A549 (cell line): ENCODE data around the gene CTIF. TPM values are rescaled to one million over a fixed set of nuclear protein-coding genes. Genes with fewer than 3 reads are reported as not detected.

Source experiments
- ATAC-seq, 2 experiments: fragments of 200-7000 bp in 1 of 2; fragments of >200 bp in 1 of 2; cut with Nextera tagmentation in 1 of 2; cut with Tn5 transposase in 1 of 2; 3 replicates each; pipeline versions ENCODE4 v1.8.0 to v1.9.1; 2018 to 2020; ENCODE audit warnings: mild to moderate bottlenecking in 1 of 2, moderate library complexity in 1 of 2
- CTCF ChIA-PET: fragments of 300-600 bp; sonication (Branson Sonifier 250); formaldehyde crosslinking; extraction: SDS; loops from one replicate; lab custom pipeline; 2021; ENCODE audit warnings: antibody characterized with exemption, inconsistent platforms; lab: Yijun Ruan, JAX
- POLR2A ChIA-PET: fragments of 350-600 bp; formaldehyde crosslinking; extraction: SDS; loops from one replicate; lab custom pipeline; 2021; ENCODE audit warnings: antibody characterized with exemption, inconsistent platforms; lab: Yijun Ruan, JAX
- DNase-seq, 2 experiments: peaks; one replicate each; pipeline versions ENCODE4 v3.0.0 to v3.0.0-alpha.2; 2011 to 2016; ENCODE audit warnings: low read depth in 1 of 2, low spot score in 1 of 2
- FAIRE-seq: peaks from 2 replicates; lab custom pipeline; 2011; peaks lifted over from hg19 to GRCh38; lab: Jason Lieb, UNC
- H3K27ac ChIP-seq, 2 experiments: fragments of >200 bp; sonication (Bioruptor Twin); formaldehyde crosslinking; 3 replicates each; pipeline ENCODE4 v1.5.1; 2016 to 2017
- H3K4me1 ChIP-seq: fragments of >200 bp; sonication (Bioruptor Twin); formaldehyde crosslinking; 3 replicates; pipeline ENCODE4 v1.6.1; 2016
- H3K4me2 ChIP-seq: fragments of >200 bp; sonication (Bioruptor Twin); formaldehyde crosslinking; 3 replicates; pipeline ENCODE4 v1.6.1; 2016
- H3K4me3 ChIP-seq: fragments of >200 bp; sonication (Bioruptor Twin); formaldehyde crosslinking; 3 replicates; pipeline ENCODE4 v1.5.1; 2016
- H3K9me3 ChIP-seq: fragments of >200 bp; sonication (Bioruptor Twin); formaldehyde crosslinking; 3 replicates; pipeline ENCODE4 v1.6.1; 2016
- CHD4 ChIP-seq: fragments of 200-600 bp; sonication (generic); IDR thresholded peaks from 2 replicates; pipeline ENCODE4 v1.6.1; 2016; ENCODE audit warnings: antibody characterized with exemption, mild to moderate bottlenecking, borderline replicate concordance
- CTCF ChIP-seq: fragments of >200 bp; sonication (Bioruptor Twin); formaldehyde crosslinking; IDR thresholded peaks from 3 replicates; pipeline ENCODE4 v1.5.1; 2016
- E2F6 ChIP-seq: IDR thresholded peaks from 2 replicates; pipeline ENCODE4 v1.6.1; 2012; ENCODE audit warnings: low read depth, borderline replicate concordance
- GATA3 ChIP-seq: IDR thresholded peaks from 2 replicates; pipeline ENCODE4 v1.6.1; 2012; ENCODE audit warnings: borderline replicate concordance
- HDAC2 ChIP-seq: fragments of 200-600 bp; sonication (generic); IDR thresholded peaks from 2 replicates; pipeline ENCODE4 v1.6.1; 2016
- HES2 ChIP-seq: fragments of >200 bp; sonication (Bioruptor Twin); formaldehyde crosslinking; IDR thresholded peaks from 2 replicates; pipeline ENCODE4 v1.6.1; 2016
- HEYL ChIP-seq: fragments of 250-450 bp; sonication (Bioruptor Pico); IDR thresholded peaks from 2 replicates; pipeline ENCODE4 v1.8.0; 2021; ENCODE audit warnings: mild to moderate bottlenecking, moderate library complexity
- HMGXB4 ChIP-seq: fragments of 250-450 bp; sonication (Bioruptor Pico); IDR thresholded peaks from 2 replicates; pipeline ENCODE4 v1.5.0; 2021; ENCODE audit warnings: mild to moderate bottlenecking, moderate library complexity, borderline replicate concordance
- HOXA7 ChIP-seq: fragments of 250-450 bp; sonication (Bioruptor Pico); IDR thresholded peaks from 2 replicates; pipeline ENCODE4 v1.5.0; 2020; ENCODE audit warnings: mild to moderate bottlenecking, moderate library complexity
- HOXB5 ChIP-seq: fragments of 250-450 bp; sonication (Bioruptor Pico); IDR thresholded peaks from 2 replicates; pipeline ENCODE4 v1.5.0; 2020; ENCODE audit warnings: mild to moderate bottlenecking, moderate library complexity
- JUN ChIP-seq, 2 experiments: fragments of >200 bp; sonication (Bioruptor Twin); formaldehyde crosslinking; IDR thresholded peaks; 2 replicates in 1 of 2; 3 replicates in 1 of 2; pipeline ENCODE4 v1.6.1; 2016 to 2017
- KDM5A ChIP-seq: fragments of 200-600 bp; sonication (generic); IDR thresholded peaks from 2 replicates; pipeline ENCODE4 v1.6.1; 2016; ENCODE audit warnings: antibody characterized with exemption, mild to moderate bottlenecking
- MAX ChIP-seq: IDR thresholded peaks from 2 replicates; pipeline ENCODE4 v1.6.1; 2012
- MYC ChIP-seq: IDR thresholded peaks from 2 replicates; pipeline ENCODE4 v1.6.1; 2012; ENCODE audit warnings: mild to moderate bottlenecking, inconsistent platforms, low read length, improper control_type of control experiment, borderline replicate concordance
- NPAS2 ChIP-seq: fragments of 250-450 bp; sonication (Bioruptor Pico); IDR thresholded peaks from 2 replicates; pipeline ENCODE4 v1.8.0; 2022; ENCODE audit warnings: mild to moderate bottlenecking, moderate library complexity, borderline replicate concordance
- NR3C1 ChIP-seq: fragments of >200 bp; sonication (Bioruptor Twin); formaldehyde crosslinking; IDR thresholded peaks from 3 replicates; pipeline ENCODE4 v1.6.1; 2017
- PHF8 ChIP-seq: fragments of 200-600 bp; sonication (generic); IDR thresholded peaks from 2 replicates; pipeline ENCODE4 v1.6.1; 2016; ENCODE audit warnings: low read depth, mild to moderate bottlenecking, antibody characterized with exemption, moderate library complexity, borderline replicate concordance
- RARB ChIP-seq: fragments of 250-450 bp; sonication (Bioruptor Pico); IDR thresholded peaks from 2 replicates; pipeline ENCODE4 v1.8.0; 2021; ENCODE audit warnings: mild to moderate bottlenecking, moderate library complexity
- RCOR1 ChIP-seq: fragments of 150-350 bp; IDR thresholded peaks from 2 replicates; pipeline ENCODE4 v1.6.1; 2014; ENCODE audit warnings: antibody characterized with exemption, low read length, low read depth
- REST ChIP-seq: fragments of 200-600 bp; sonication (generic); IDR thresholded peaks from 2 replicates; pipeline ENCODE4 v1.6.1; 2016; ENCODE audit warnings: antibody characterized with exemption, mild to moderate bottlenecking, moderate library complexity
- SMC3 ChIP-seq: fragments of >200 bp; sonication (Bioruptor Twin); formaldehyde crosslinking; IDR thresholded peaks from 3 replicates; pipeline ENCODE4 v1.6.1; 2018; ENCODE audit warnings: inconsistent platforms
- SREBF2 ChIP-seq: fragments of 450-650 bp; IDR thresholded peaks from 2 replicates; pipeline ENCODE4 v1.6.1; 2014; ENCODE audit warnings: mild to moderate bottlenecking, moderate library complexity
- TP53 ChIP-seq: fragments of 250-450 bp; sonication (Bioruptor Pico); IDR thresholded peaks from 2 replicates; pipeline ENCODE4 v1.5.0; 2021; ENCODE audit warnings: mild to moderate bottlenecking, moderate library complexity
- USF2 ChIP-seq: fragments of 450-650 bp; IDR thresholded peaks from 2 replicates; pipeline ENCODE4 v1.6.1; 2014; ENCODE audit warnings: antibody characterized with exemption
- ZC3H11A ChIP-seq: fragments of 450-650 bp; IDR thresholded peaks from 2 replicates; pipeline ENCODE4 v1.6.1; 2014; ENCODE audit warnings: antibody characterized with exemption, mild to moderate bottlenecking
- ZSCAN20 ChIP-seq: fragments of 250-450 bp; sonication (Bioruptor Pico); IDR thresholded peaks from 2 replicates; pipeline ENCODE4 v1.8.0; 2022; ENCODE audit warnings: mild to moderate bottlenecking, moderate library complexity
- WGBS: methylation state at CpG from one replicate; pipeline ENCODE4 v1.1.6; 2017; ENCODE audit errors: missing lambda C conversion rate; 5-methylcytosine and 5-hydroxymethylcytosine counted together
- polyA plus RNA-seq, 4 experiments: library from polyadenylated mRNA; depleted of rRNA in 3 of 4; stranded (reverse); fragments of >200 nt; fragmentation: RNase III in 1 of 4; extraction: RNeasy Plus Mini Kit Qiagen cat#74134 plus additional on column Dnase treatment in 1 of 4; gene quantifications; 2 replicates in 3 of 4; 3 replicates in 1 of 4; pipeline ENCODE4 v1.2.3, GENCODE V29; 2011 to 2017

Gene CTIF
- polyA plus RNA-seq, 2 of the 4 experiments (the other 2 are of a cell fraction): 17.0 to 24.7 TPM

- FAIRE-seq (no peak), ATAC-seq (no peak), DNase-seq (no peak)
- Histone ChIP-seq H3K4me2 (no peak overlapping the region), H3K4me1 (0 out of 3 replicates have a peak, but pooled peaks cover 6% of the 10 kb centered on the region), H3K4me3 (no peak overlapping the region), H3K9me3 (0 out of 3 replicates have a peak, but pooled peaks cover 4% of the 10 kb centered on the region), H3K27ac (no peak overlapping the region)
- WGBS: 96% methylated on average over 7 of the region's 7 CpGs
- CTCF ChIA-PET: interaction anchor here (0.9 kb wide), 1 partner anchor 10 kb away, joined by 3 read pairs; no protein-coding TSS in a partner anchor
- POLR2A ChIA-PET: no interaction called here
- TF ChIP-seq RCOR1 (no peak), HES2 (no peak), SREBF2 (no peak), RARB (CRISPR knock-in tag) (no peak), CTCF (no peak), HEYL (CRISPR knock-in tag) (no peak), ZSCAN20 (CRISPR knock-in tag) (no peak), REST (no peak), MYC (no peak), HMGXB4 (CRISPR knock-in tag) (no peak), NR3C1 (no peak), JUN (IDR thresholded peaks at IDR 0.05) (no peak), HOXA7 (CRISPR knock-in tag) (no peak), TP53 (CRISPR knock-in tag) (no peak), KDM5A (no peak), PHF8 (no peak), GATA3 (no peak), SMC3 (no peak)
Observed at GRCh38 chr18:48580066-48580465, 41.2 kb downstream of the CTIF start.

GRCh38 chr18:48580782-48581181 is 42.0 kb downstream of the CTIF start:
- ATAC-seq: no peak
- no peak overlapping the region for H3K4me3 ChIP-seq
- 97% methylated on average over 10 of the region's 10 CpGs for WGBS
- no peak for DNase-seq
- H3K9me3 ChIP-seq: 0 out of 3 replicates have a peak, but pooled peaks cover 4% of the 10 kb centered on the region
- POLR2A ChIA-PET: no interaction called here
- 0 out of 3 replicates have a peak, but pooled peaks cover 6% of the 10 kb centered on the region for H3K4me1 ChIP-seq
- CTCF ChIA-PET: interaction anchor here (0.6 kb wide), 1 partner anchor 15 kb away, joined by 3 read pairs; no protein-coding TSS in a partner anchor
- no peak overlapping the region for H3K4me2 ChIP-seq
- H3K27ac ChIP-seq: no peak overlapping the region
- no peak for FAIRE-seq
- TF ChIP-seq GATA3 (no peak), NR3C1 (no peak), HDAC2 (no peak), USF2 (no peak), ZC3H11A (no peak), MAX (no peak), HES2 (no peak), E2F6 (no peak), HMGXB4 (CRISPR knock-in tag) (no peak), RCOR1 (no peak), CHD4 (no peak), HOXB5 (CRISPR knock-in tag) (no peak), NPAS2 (CRISPR knock-in tag) (no peak)
